Caco-2 (cell line): ENCODE data around the gene TIGIT. TPM values are rescaled to one million over a fixed set of nuclear protein-coding genes. Genes with fewer than 3 reads are reported as not detected.

ENCODE experiments used
- BruUV-seq: library from RNA; stranded (reverse); fragments of 400-500 nt; replicated peaks from 2 replicates; lab custom pipeline; 2021; lab: Mats Ljungman, UMichigan
- CTCF ChIA-PET: fragments of 300-600 bp; sonication (Branson Sonifier 250); formaldehyde crosslinking; loops from one replicate; lab custom pipeline; 2022; ENCODE audit warnings: antibody characterized with exemption; lab: Charles Lee
- POLR2A ChIA-PET: fragments of 300-600 bp; sonication (Branson Sonifier 250); formaldehyde crosslinking; loops from one replicate; lab custom pipeline; 2022; ENCODE audit warnings: antibody characterized with exemption; lab: Charles Lee
- DNase-seq, 2 experiments: peaks; one replicate each; pipeline versions ENCODE4 v3.0.0 to v3.0.0-alpha.2; 2020 to 2022
- H3K27me3 ChIP-seq: replicated peaks from 2 replicates; pipeline ENCODE4 v1.6.0; 2011; ENCODE audit warnings: low read length; ENCODE audit not compliant: control insufficient read depth, insufficient read depth
- H3K36me3 ChIP-seq: 2 replicates; pipeline ENCODE4 v1.5.1; 2011; ENCODE audit warnings: low read length; ENCODE audit not compliant: control insufficient read depth, insufficient read depth
- H3K4me1 ChIP-seq: fragments of 250-450 bp; sonication (Bioruptor Pico); 2 replicates; pipeline ENCODE4 v1.5.1; 2020; ENCODE audit warnings: mild to moderate bottlenecking
- H3K4me3 ChIP-seq: 2 replicates; pipeline ENCODE4 v1.5.1; 2011; ENCODE audit warnings: low read depth, mild to moderate bottlenecking, control low read depth, low read length
- H3K9me3 ChIP-seq: fragments of 250-450 bp; sonication (Bioruptor Pico); 2 replicates; pipeline ENCODE4 v1.5.1; 2020; ENCODE audit warnings: mild to moderate bottlenecking, moderate library complexity
- H3K27ac Mint-ChIP-seq: one replicate; pipeline ENCODE4 v1.8.0; 2022; ENCODE audit warnings: mixed read lengths; ENCODE audit not compliant: unreplicated experiment
- H3K27me3 Mint-ChIP-seq: one replicate; pipeline ENCODE4 v1.8.0; 2022; ENCODE audit warnings: mixed read lengths; ENCODE audit not compliant: insufficient read depth, unreplicated experiment
- H3K36me3 Mint-ChIP-seq: one replicate; pipeline ENCODE4 v1.8.0; 2022; ENCODE audit warnings: mild to moderate bottlenecking, mixed read lengths; ENCODE audit not compliant: insufficient read depth, unreplicated experiment
- H3K4me1 Mint-ChIP-seq: one replicate; pipeline ENCODE4 v1.8.0; 2022; ENCODE audit warnings: low read depth, mixed read lengths; ENCODE audit not compliant: unreplicated experiment
- H3K4me3 Mint-ChIP-seq: one replicate; pipeline ENCODE4 v1.8.0; 2022; ENCODE audit warnings: mild to moderate bottlenecking, moderate library complexity, mixed read lengths; ENCODE audit not compliant: unreplicated experiment
- H3K9me3 Mint-ChIP-seq: one replicate; pipeline ENCODE4 v1.8.0; 2022; ENCODE audit warnings: mixed read lengths; ENCODE audit not compliant: unreplicated experiment
- intact Hi-C: fragments of 100-400 bp; cut with micrococcal nuclease; formaldehyde crosslinking; loops from one replicate; pipeline ENCODE4 v1.10.0; 2022; ENCODE audit not compliant: unreplicated experiment
- total RNA-seq: library from RNA; stranded (reverse); gene quantifications from 2 replicates; pipeline ENCODE4 v1.2.3, GENCODE V29; 2022
- TF ChIP-seq, protein P1 (sequence below), 2 experiments: fragments of 200-600 bp in 1 of 2; IDR thresholded peaks; 1 replicate in 1 of 2; 2 replicates in 1 of 2; pipeline versions ENCODE4 v1.5.1 to v1.8.0; 2011 to 2022; ENCODE audit warnings: antibody characterized with exemption in 1 of 2, control low read depth in 1 of 2, inconsistent platforms in 1 of 2, low read depth in 1 of 2, low read length in 1 of 2, mild to moderate bottlenecking in 1 of 2, moderate library complexity in 1 of 2; ENCODE audit not compliant: insufficient read depth in 1 of 2, severe bottlenecking in 1 of 2, unreplicated experiment in 1 of 2

The TIGIT gene
- total RNA-seq, 1 experiment from 2014 or later: not detected

DNA sequence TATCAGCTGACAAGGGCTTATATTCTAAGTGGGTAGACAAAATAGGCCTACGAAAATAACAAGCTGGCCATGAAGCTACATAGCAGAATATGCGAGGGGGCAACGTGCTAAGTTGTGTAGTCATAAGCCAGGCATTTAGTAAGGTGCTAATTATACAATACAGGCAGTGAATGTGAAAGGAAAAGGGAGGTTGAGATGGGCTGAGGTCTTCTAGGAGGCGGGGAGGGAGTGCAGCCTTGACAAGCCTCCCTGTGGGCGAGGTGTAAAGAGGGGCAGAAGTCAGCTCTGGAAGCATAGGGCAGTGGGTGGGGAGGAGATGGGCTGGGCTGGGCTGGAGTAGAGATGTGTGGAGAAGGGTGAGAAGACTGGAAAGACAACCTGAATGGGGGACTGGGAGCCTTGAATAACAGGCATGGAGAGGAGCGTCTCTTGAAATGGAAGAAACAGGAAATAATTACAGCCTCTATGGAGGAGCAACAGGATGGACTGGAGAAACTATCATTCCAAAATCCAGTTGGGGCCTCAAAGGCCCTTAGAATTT, 1.2 kb downstream of the TIGIT start:
- no peak overlapping the region for H3K4me3 Mint-ChIP-seq
- ChIA-PET POLR2A (no interaction called here), CTCF (no interaction called here)
- no peaks in the 10 kb centered on the region for H3K36me3 Mint-ChIP-seq
- H3K27me3 Mint-ChIP-seq: peaks cover 1% of the 10 kb centered on the region
- no peaks in the 10 kb centered on the region for H3K4me1 Mint-ChIP-seq
- no peak for DNase-seq
- Histone ChIP-seq H3K4me3 (no peak overlapping the region), H3K27me3 (no peaks in the 10 kb centered on the region), H3K9me3 (no peaks in the 10 kb centered on the region), H3K36me3 (no peaks in the 10 kb centered on the region), H3K4me1 (no peaks in the 10 kb centered on the region)
- TF ChIP-seq, protein P1, sequence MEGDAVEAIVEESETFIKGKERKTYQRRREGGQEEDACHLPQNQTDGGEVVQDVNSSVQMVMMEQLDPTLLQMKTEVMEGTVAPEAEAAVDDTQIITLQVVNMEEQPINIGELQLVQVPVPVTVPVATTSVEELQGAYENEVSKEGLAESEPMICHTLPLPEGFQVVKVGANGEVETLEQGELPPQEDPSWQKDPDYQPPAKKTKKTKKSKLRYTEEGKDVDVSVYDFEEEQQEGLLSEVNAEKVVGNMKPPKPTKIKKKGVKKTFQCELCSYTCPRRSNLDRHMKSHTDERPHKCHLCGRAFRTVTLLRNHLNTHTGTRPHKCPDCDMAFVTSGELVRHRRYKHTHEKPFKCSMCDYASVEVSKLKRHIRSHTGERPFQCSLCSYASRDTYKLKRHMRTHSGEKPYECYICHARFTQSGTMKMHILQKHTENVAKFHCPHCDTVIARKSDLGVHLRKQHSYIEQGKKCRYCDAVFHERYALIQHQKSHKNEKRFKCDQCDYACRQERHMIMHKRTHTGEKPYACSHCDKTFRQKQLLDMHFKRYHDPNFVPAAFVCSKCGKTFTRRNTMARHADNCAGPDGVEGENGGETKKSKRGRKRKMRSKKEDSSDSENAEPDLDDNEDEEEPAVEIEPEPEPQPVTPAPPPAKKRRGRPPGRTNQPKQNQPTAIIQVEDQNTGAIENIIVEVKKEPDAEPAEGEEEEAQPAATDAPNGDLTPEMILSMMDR (IDR thresholded peaks at IDR 0.05; ENCODE audit: insufficient read depth in 1 of 2, low read depth in 1 of 2, low read length in 1 of 2, severe bottlenecking in 1 of 2, unreplicated experiment in 1 of 2): no peak
- no peaks in the 10 kb centered on the region for H3K9me3 Mint-ChIP-seq
- BruUV-seq: no TSS peak
- intact Hi-C loops: loop anchor here (5.0 kb wide), 1 partner anchor 122 kb away; no protein-coding TSS in a partner anchor
- H3K27ac Mint-ChIP-seq: no peak overlapping the region

DNA sequence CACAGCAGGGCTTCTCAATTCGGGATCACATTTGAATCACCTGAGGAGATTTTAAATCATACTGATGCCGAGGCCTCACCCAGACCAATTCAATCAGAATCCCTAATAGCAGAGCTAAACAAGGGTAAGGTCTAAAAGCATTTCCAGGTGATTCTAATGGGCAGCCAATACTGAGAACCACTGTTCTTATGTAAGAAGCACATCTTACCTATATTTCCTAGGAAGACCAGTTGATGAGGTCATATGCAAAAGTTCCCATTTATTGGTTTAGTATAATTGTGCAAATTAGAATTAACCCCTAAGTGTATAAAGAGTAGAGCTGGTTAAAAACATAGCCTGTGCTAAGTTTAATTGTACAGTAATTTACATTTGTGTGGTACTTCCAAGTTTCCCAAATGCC, 2.1 kb downstream of the TIGIT start:
- H3K27me3 Mint-ChIP-seq: peaks cover 4% of the 10 kb centered on the region
- intact Hi-C loops: loop anchor here (5.0 kb wide), 1 partner anchor 121 kb away; no protein-coding TSS in a partner anchor
- no peaks in the 10 kb centered on the region for H3K9me3 Mint-ChIP-seq
- Histone ChIP-seq H3K27me3 (no peaks in the 10 kb centered on the region), H3K36me3 (no peaks in the 10 kb centered on the region), H3K4me1 (no peaks in the 10 kb centered on the region), H3K4me3 (no peak overlapping the region), H3K9me3 (no peaks in the 10 kb centered on the region)
- DNase-seq: no peak
- no TSS peak for BruUV-seq
- no peak overlapping the region for H3K4me3 Mint-ChIP-seq
- no peaks in the 10 kb centered on the region for H3K36me3 Mint-ChIP-seq
- ChIA-PET POLR2A (no interaction called here), CTCF (no interaction called here)
- TF ChIP-seq, protein P1 (IDR thresholded peaks at IDR 0.05; ENCODE audit: insufficient read depth in 1 of 2, low read depth in 1 of 2, low read length in 1 of 2, severe bottlenecking in 1 of 2, unreplicated experiment in 1 of 2): no peak
- H3K4me1 Mint-ChIP-seq: no peaks in the 10 kb centered on the region
- H3K27ac Mint-ChIP-seq: no peak overlapping the region

DNA sequence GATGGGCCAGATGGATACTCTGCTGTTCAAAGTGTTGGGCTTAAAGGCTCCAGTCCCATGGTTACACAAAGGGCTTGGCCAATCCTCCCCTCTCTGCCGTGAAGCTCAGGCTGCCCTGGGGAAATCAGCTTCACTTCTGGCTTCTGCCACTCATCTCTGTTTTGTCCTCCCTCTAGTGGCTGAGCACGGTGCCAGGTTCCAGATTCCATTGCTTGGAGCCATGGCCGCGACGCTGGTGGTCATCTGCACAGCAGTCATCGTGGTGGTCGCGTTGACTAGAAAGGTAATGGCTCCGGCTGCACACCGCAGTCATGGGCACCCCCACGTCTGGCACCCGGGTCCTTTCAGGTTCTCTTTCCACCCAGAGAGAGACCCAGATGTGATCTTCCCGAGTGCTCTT, 5.6 kb downstream of the TIGIT start:
- H3K27ac Mint-ChIP-seq: no peak overlapping the region
- BruUV-seq: no TSS peak
- no peaks in the 10 kb centered on the region for H3K27me3 ChIP-seq
- intact Hi-C loops: loop anchor here (1.0 to 5.0 kb wide), 2 partner anchors 118 to 147 kb away; no protein-coding TSS in a partner anchor
- H3K4me3 Mint-ChIP-seq: peak overlapping the region; percentile 20
- no peaks in the 10 kb centered on the region for H3K4me1 ChIP-seq
- TF ChIP-seq, protein P1 (IDR thresholded peaks at IDR 0.05; ENCODE audit: insufficient read depth in 1 of 2, low read depth in 1 of 2, low read length in 1 of 2, severe bottlenecking in 1 of 2, unreplicated experiment in 1 of 2): peak; percentile 39 to 81
- H3K4me3 ChIP-seq: no peak overlapping the region
- CTCF ChIA-PET: interaction anchor here (0.6 to 1.5 kb wide), 6 partner anchors 8 to 152 kb away, joined by 3 to 14 read pairs (median 4); no protein-coding TSS in a partner anchor
- no peaks in the 10 kb centered on the region for H3K36me3 Mint-ChIP-seq
- peaks cover 6% of the 10 kb centered on the region for H3K27me3 Mint-ChIP-seq
- H3K9me3 Mint-ChIP-seq: no peaks in the 10 kb centered on the region
- H3K4me1 Mint-ChIP-seq: no peaks in the 10 kb centered on the region
- H3K9me3 ChIP-seq: no peaks in the 10 kb centered on the region
- POLR2A ChIA-PET: no interaction called here
- no peaks in the 10 kb centered on the region for H3K36me3 ChIP-seq
- DNase-seq: peak; percentile 61 to 64
